ENCODE measurements around the gene ADAMTSL1.

ADAMTSL1 gene

DNA sequence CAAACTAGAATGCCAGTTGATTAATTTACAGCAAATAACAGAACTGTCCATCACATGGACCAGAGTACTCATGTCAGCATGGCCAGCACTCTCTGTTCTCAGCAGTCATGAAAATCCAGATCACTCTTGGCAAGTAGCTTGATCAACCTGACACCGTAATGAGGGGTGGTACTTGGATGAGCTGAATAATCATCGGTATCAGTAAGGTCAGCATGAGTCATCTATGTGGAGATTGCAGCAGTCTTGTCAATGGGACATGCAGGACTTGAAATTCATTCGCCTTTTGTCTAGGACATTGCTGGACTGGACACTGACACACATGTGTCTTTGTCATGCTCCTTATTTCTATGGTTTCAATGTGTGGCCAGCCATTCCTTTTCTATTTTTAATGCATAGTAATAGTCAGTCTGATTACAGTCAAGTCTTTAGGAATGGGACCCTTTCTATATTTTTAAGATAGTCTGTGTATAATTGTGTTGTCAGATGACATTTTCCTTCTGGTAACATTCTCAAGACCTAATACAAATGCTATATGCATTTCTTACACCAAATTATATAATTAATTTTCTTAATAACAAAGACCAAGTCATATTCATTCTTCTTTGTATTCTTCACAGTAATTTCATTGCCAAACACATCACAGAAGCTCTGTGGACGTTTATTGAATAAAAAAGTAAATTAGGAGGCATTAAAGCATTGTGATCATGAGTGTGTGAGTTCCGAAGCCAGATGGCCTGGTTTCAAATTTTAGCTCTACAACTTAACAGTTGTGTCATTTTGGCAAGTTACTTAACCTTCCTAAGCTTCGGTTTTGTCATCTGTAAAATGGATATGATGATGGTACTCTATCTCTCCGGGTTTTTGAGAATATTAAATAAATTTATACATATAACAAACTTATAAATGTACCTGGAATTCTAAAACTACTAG lies 57.4 kb downstream of the ADAMTSL1 start:
- Histone ChIP-seq H2AFZ (ENCODE audit: low read depth, low read length) (no peak overlapping the region), H3K27me3 (ENCODE audit: insufficient read depth, low read length) (no peaks in the 10 kb centered on the region), H3K4me1 (ENCODE audit: insufficient read depth, low read length) (peaks cover 4% of the 10 kb centered on the region), H3K9me3 (ENCODE audit: low read length) (no peaks in the 10 kb centered on the region), H3K36me3 (ENCODE audit: insufficient read depth, low read length) (no peaks in the 10 kb centered on the region), H3K4me3 (ENCODE audit: low read length) (no peak overlapping the region)

DNA sequence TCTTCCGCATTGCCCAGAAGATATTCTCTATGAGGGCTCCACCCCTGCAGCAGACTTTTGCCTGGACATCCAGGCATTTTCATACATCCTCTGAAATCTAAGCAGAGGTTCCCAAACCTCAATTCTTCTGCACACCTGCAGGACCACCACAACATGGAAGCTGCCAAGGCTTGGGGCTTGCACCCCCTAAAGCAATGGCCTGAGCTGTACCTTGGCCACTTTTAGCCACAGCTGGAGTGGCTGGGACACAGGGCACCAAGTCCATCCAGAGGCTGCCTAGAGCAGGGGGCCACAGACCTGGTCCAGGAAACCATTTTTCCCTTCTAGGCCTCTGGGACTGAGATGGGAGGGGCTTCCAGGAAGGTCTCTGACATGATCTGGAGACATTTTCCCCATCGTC lies 60.7 kb downstream of the ADAMTSL1 start:
- no peak overlapping the region for H2AFZ ChIP-seq (ENCODE audit: low read depth, low read length)
- peaks cover 4% of the 10 kb centered on the region for H3K4me1 ChIP-seq (ENCODE audit: insufficient read depth, low read length)
- H3K27me3 ChIP-seq (ENCODE audit: insufficient read depth, low read length) = no peaks in the 10 kb centered on the region
- H3K4me3 ChIP-seq (ENCODE audit: low read length) = no peak overlapping the region
- H3K9me3 ChIP-seq (ENCODE audit: low read length) = no peaks in the 10 kb centered on the region
- no peaks in the 10 kb centered on the region for H3K36me3 ChIP-seq (ENCODE audit: insufficient read depth, low read length)

DNA sequence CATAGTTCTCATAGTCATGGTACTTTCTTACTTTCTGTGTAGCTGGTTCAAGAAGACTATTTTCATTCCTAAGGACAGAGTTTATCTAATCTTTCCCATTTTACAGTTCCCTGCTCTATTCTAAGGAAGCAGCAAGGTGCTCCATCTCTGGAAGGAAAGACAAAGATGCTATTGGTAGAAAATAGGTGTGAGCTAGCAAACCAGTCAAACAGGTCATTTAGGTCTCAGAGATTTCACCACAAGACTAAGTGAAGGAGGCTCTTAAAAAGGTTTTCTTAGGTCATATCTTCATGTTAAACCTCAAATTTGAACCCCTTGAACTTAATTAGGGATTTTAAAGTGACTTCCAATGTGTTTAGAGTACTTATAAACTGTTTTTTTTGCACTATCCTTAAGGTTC lies 62.6 kb downstream of the ADAMTSL1 start:
- Histone ChIP-seq H3K4me3 (ENCODE audit: low read length) (no peak overlapping the region), H3K27me3 (ENCODE audit: insufficient read depth, low read length) (no peaks in the 10 kb centered on the region), H2AFZ (ENCODE audit: low read depth, low read length) (no peak overlapping the region), H3K9me3 (ENCODE audit: low read length) (no peaks in the 10 kb centered on the region), H3K36me3 (ENCODE audit: insufficient read depth, low read length) (no peaks in the 10 kb centered on the region), H3K4me1 (ENCODE audit: insufficient read depth, low read length) (no peaks in the 10 kb centered on the region)

DNA sequence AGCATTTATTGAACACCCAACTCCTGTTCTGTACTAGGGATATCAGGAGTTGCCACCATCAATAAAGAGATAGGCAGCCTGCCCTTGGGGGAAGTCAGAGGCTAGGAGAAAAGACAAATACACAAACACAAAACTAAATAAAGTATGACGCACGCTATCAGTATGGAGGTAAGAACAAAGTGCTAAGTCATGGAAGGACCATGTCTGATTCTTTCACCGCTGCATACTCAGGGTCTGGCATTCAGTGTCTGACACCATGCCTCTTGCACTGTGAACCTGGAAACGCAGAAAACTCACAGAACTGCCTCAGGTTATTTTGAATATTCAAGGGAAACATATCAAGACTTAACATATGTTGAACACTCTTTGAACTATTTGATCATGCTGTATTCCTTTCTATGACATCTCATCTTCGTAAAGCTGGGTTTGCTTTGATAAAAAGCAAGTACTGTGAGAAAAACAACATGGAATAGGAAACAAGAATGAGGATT lies 65.3 kb downstream of the ADAMTSL1 start:
- Histone ChIP-seq H3K27me3 (ENCODE audit: insufficient read depth, low read length) (no peaks in the 10 kb centered on the region), H3K36me3 (ENCODE audit: insufficient read depth, low read length) (no peaks in the 10 kb centered on the region), H2AFZ (ENCODE audit: low read depth, low read length) (no peak overlapping the region)

DNA sequence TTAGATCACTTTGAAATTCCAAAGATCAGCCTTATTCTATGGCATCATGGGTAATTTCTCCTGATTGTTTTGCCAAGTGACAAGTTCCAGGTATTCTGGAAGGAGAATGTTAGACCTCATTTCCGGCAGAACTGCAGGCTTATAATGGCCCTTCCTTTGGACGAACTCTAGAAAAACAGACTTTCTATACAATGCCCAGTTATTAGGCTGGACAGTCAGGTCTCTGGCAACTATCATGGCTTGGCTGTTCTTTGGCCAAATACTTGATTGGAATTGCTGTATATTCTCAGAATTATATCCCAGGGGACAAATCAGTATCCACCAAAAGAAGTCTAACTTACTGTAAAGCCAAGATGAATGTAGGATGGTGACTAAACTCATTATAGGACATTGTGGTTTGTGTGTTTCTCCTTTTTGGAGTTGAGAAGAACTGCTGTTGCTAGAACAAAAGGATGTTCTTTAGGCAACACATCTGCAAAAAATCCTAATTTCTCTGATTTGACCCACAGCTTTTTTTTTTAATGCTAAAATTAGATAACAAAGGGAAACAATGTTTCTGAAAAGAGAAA lies 69.0 kb downstream of the ADAMTSL1 start:
- H3K4me1 ChIP-seq (ENCODE audit: insufficient read depth, low read length) = no peaks in the 10 kb centered on the region
- H3K27me3 ChIP-seq (ENCODE audit: insufficient read depth, low read length) = no peaks in the 10 kb centered on the region
- H3K4me3 ChIP-seq (ENCODE audit: low read length) = no peak overlapping the region
- H2AFZ ChIP-seq (ENCODE audit: low read depth, low read length) = no peak overlapping the region
- H3K36me3 ChIP-seq (ENCODE audit: insufficient read depth, low read length) = no peaks in the 10 kb centered on the region
- H3K9me3 ChIP-seq (ENCODE audit: low read length) = no peaks in the 10 kb centered on the region

More for the DNA sequence above, 65.3 kb downstream of the ADAMTSL1 start:
- no peaks in the 10 kb centered on the region for H3K9me3 ChIP-seq (ENCODE audit: low read length)
- no peak overlapping the region for H3K4me3 ChIP-seq (ENCODE audit: low read length)
- H3K4me1 ChIP-seq (ENCODE audit: insufficient read depth, low read length) = no peaks in the 10 kb centered on the region

DNA sequence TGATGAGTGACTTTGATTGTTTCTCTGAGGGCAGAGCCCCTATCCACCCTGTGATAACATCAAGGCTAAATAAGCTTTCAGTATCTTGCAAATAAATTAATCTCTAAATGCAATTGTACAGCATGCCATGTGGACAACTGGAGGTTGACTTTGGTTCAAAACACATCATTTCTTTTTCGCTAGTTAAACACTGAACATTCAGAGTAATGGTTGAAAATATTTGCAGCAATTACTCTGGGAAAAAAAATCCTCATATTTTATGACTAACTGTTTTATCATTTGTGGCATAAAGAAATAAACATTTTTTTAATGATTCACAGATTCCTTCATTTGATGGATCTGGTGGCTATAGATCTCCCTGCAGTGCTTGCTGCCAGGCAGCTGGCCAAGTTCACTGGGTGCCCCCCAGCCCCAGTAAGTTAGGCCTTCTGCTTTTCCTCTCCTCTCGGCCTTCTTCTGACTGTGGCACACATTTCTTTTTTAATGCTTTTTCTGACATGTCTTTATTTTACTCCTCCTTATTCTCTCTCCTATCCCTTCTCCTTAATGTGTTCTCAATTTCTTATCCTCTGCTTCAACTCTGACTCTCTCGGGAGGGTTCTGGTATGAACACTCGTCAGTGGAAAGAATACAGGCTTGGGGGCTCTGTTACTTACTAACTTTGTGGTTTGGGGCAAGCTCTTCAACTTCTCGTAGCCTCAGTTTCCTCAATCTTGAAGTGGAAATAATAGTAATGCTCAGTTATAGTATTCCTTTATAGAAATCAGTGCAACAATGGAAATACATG lies 69.6 kb downstream of the ADAMTSL1 start:
- H3K9me3 ChIP-seq (ENCODE audit: low read length) = no peaks in the 10 kb centered on the region
- no peaks in the 10 kb centered on the region for H3K36me3 ChIP-seq (ENCODE audit: insufficient read depth, low read length)
- no peaks in the 10 kb centered on the region for H3K27me3 ChIP-seq (ENCODE audit: insufficient read depth, low read length)
- no peak overlapping the region for H3K4me3 ChIP-seq (ENCODE audit: low read length)
- no peaks in the 10 kb centered on the region for H3K4me1 ChIP-seq (ENCODE audit: insufficient read depth, low read length)
- H2AFZ ChIP-seq (ENCODE audit: low read depth, low read length) = no peak overlapping the region

DNA sequence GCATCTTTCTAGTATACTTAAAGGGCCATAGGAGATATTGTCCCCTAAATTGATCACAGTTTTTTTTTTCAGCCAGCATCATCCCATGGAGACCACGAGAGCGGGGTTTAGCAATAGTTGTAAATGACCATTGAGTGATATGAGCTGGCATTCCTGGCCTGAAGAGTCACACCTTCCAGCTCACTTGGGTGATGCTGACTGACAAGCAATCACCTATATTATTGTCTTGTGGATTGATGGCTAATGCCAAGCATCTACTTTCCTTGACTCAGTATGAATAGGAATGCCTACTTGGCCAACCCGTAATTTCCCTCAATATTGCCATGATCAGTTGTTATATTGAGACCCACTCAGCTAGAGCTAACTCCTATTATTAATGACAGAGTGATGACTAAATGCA lies 70.5 kb downstream of the ADAMTSL1 start:
- no peak overlapping the region for H2AFZ ChIP-seq (ENCODE audit: low read depth, low read length)
- H3K4me3 ChIP-seq (ENCODE audit: low read length) = no peak overlapping the region
- no peaks in the 10 kb centered on the region for H3K27me3 ChIP-seq (ENCODE audit: insufficient read depth, low read length)
- H3K9me3 ChIP-seq (ENCODE audit: low read length) = no peaks in the 10 kb centered on the region
- no peaks in the 10 kb centered on the region for H3K36me3 ChIP-seq (ENCODE audit: insufficient read depth, low read length)
- H3K4me1 ChIP-seq (ENCODE audit: insufficient read depth, low read length) = no peaks in the 10 kb centered on the region

DNA sequence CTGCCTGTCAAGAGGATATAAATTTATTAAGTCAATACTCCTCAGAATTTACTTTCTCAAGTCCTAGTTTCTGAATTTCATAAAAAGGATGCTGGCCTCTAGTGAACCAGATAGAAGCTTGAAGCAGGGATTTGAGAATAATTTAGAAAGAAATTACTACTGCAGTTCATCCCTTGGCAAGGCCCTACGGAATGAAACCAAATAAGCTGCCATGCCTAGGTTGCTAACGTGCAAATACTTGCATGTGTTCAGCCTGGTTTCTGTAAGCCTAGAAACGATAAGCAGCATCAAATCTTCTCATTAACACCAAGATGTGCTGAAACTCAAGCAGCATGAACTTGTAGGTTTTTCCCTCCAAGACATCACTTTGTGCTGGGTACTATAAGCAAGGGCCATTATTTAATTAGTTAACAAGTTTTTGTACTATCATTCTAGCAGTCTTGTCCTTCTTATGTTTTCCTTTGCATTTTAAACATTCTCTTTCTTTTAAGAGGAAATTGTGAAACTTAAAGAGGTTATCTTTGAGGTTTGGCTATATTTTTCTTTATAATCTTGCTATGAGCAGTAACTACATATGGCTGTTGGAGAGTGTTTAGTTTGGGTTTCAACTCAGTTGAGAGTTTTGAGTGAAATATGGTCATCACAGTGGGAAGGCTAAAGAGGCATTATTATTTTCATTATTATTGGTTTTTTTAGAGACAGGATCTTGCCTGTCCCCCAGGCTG lies 71.8 kb downstream of the ADAMTSL1 start:
- H3K4me3 ChIP-seq (ENCODE audit: low read length) = no peak overlapping the region
- no peaks in the 10 kb centered on the region for H3K4me1 ChIP-seq (ENCODE audit: insufficient read depth, low read length)
- no peaks in the 10 kb centered on the region for H3K36me3 ChIP-seq (ENCODE audit: insufficient read depth, low read length)
- no peak overlapping the region for H2AFZ ChIP-seq (ENCODE audit: low read depth, low read length)
- no peaks in the 10 kb centered on the region for H3K9me3 ChIP-seq (ENCODE audit: low read length)
- H3K27me3 ChIP-seq (ENCODE audit: insufficient read depth, low read length) = no peaks in the 10 kb centered on the region

DNA sequence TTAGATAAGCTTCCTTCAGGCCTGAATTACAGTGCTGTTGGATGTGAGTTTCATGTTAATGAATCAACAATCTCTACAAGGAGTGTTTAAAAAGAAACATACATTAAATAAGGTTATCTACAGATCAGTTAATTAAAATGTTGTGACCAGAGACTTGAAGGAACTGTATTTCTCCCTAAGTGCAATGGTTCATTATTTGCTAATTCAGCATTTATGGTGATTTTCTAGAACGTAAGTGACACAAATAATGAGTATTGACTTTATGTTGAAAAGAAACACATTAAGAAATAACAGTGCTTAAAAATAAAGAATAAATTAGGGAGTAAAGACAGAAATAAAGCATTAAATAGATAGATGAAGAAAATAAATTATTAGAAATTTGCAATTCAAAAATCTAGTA lies 74.5 kb downstream of the ADAMTSL1 start:
- H3K4me1 ChIP-seq (ENCODE audit: insufficient read depth, low read length) = no peaks in the 10 kb centered on the region
- no peak overlapping the region for H2AFZ ChIP-seq (ENCODE audit: low read depth, low read length)
- H3K4me3 ChIP-seq (ENCODE audit: low read length) = no peak overlapping the region
- no peaks in the 10 kb centered on the region for H3K27me3 ChIP-seq (ENCODE audit: insufficient read depth, low read length)
- no peaks in the 10 kb centered on the region for H3K36me3 ChIP-seq (ENCODE audit: insufficient read depth, low read length)
- no peaks in the 10 kb centered on the region for H3K9me3 ChIP-seq (ENCODE audit: low read length)

DNA sequence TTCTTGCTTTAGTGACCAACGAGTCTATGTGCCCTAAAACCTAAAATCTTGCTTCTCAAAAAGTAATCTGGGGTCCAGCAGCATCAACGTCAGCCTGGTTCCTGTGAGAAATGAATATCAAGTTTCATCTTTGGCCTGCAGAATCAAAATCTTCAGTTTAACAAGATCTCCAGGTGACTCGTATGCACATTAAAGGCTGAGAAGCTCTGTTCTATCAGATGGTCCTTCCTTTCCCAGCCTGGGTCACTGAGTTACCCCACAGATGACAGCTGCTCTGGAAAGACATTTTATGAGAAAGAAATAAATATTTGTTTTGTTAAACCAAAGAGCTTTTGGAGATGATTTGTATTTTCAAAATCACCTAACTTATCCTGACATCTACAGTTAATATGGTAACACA lies 75.8 kb downstream of the ADAMTSL1 start:
- H3K36me3 ChIP-seq (ENCODE audit: insufficient read depth, low read length) = no peaks in the 10 kb centered on the region
- no peaks in the 10 kb centered on the region for H3K27me3 ChIP-seq (ENCODE audit: insufficient read depth, low read length)

DNA sequence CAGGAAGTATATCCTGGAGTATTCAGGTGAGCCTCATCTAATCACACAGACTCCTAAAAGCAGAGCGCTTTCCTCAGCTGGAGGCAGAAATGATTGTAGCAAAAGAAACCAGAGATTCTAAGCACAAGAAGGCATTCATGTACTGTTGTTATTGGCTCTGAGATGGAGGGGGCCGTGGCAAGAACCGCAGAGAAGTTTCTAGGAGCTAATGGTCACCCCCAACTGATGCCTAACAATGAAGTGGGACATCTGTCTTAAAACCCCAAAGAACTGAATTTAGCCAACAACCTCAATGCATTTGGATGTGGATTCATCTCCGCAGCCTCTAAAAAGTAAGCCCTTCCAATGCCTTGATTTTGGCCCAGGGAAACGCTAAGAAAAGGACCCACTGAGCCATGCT lies 76.3 kb downstream of the ADAMTSL1 start:
- Histone ChIP-seq H2AFZ (ENCODE audit: low read depth, low read length) (no peak overlapping the region), H3K27me3 (ENCODE audit: insufficient read depth, low read length) (no peaks in the 10 kb centered on the region), H3K9me3 (ENCODE audit: low read length) (no peaks in the 10 kb centered on the region), H3K4me1 (ENCODE audit: insufficient read depth, low read length) (no peaks in the 10 kb centered on the region), H3K4me3 (ENCODE audit: low read length) (no peak overlapping the region), H3K36me3 (ENCODE audit: insufficient read depth, low read length) (no peaks in the 10 kb centered on the region)

More for the DNA sequence above, 75.8 kb downstream of the ADAMTSL1 start:
- Histone ChIP-seq H3K4me3 (ENCODE audit: low read length) (no peak overlapping the region), H3K4me1 (ENCODE audit: insufficient read depth, low read length) (no peaks in the 10 kb centered on the region), H2AFZ (ENCODE audit: low read depth, low read length) (no peak overlapping the region), H3K9me3 (ENCODE audit: low read length) (no peaks in the 10 kb centered on the region)

DNA sequence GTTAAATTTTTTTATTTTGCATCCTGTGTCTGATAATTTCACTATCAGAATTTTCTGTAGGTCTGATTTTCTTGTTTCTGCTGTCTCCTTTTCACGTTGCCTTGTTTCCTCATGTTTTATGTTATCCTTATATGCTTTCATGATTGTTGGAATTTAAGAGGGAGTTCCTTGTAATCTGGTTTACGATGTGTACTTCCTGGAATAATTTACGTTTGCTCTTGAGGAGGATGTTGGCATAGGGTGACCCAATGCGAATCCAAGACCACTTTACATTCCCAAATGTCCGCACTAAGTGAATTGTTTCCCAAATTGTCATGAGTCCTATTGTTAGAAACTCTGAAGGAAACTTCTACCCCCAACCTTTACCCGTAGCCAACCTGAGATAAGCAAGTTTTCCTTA lies 80.3 kb downstream of the ADAMTSL1 start:
- H3K4me3 ChIP-seq (ENCODE audit: low read length) = no peak overlapping the region
- H3K27me3 ChIP-seq (ENCODE audit: insufficient read depth, low read length) = no peaks in the 10 kb centered on the region
- H3K4me1 ChIP-seq (ENCODE audit: insufficient read depth, low read length) = no peaks in the 10 kb centered on the region
- no peaks in the 10 kb centered on the region for H3K9me3 ChIP-seq (ENCODE audit: low read length)
- no peaks in the 10 kb centered on the region for H3K36me3 ChIP-seq (ENCODE audit: insufficient read depth, low read length)
- H2AFZ ChIP-seq (ENCODE audit: low read depth, low read length) = no peak overlapping the region

All from neuron (in vitro differentiated cells).